SK-N-SH (cell line): ENCODE data around the gene ROPN1.

Source experiments
- CTCF ChIP-seq: fragments of 200-600 bp; sonication (generic); IDR thresholded peaks from 2 replicates; pipeline ENCODE4 v1.6.1; 2017; ENCODE audit warnings: antibody characterized with exemption, mild to moderate bottlenecking, moderate library complexity
- EP300 ChIP-seq, 2 experiments: IDR thresholded peaks; 2 replicates each; pipeline versions ENCODE4 v1.4.0 to v1.6.1; 2012; ENCODE audit warnings: borderline replicate concordance in 1 of 2, low read depth in 1 of 2, low read length in 1 of 2
- EZH2phosphoT487 ChIP-seq: fragments of 200-600 bp; sonication (generic); IDR thresholded peaks from 2 replicates; pipeline ENCODE4 v1.6.1; 2017; ENCODE audit warnings: low read depth, mixed run types, mild to moderate bottlenecking, antibody characterized with exemption, moderate library complexity, borderline replicate concordance
- RAD21 ChIP-seq: IDR thresholded peaks from 2 replicates; pipeline ENCODE4 v1.6.1; 2012; ENCODE audit warnings: mild to moderate bottlenecking, low read length
- RFX5 ChIP-seq: IDR thresholded peaks from 2 replicates; pipeline ENCODE4 v1.6.1; 2012; ENCODE audit warnings: mild to moderate bottlenecking, improper control_type of control experiment, low read length
- SMC3 ChIP-seq: IDR thresholded peaks from 2 replicates; pipeline ENCODE4 v1.6.1; 2012; ENCODE audit warnings: low read depth, low read length, improper control_type of control experiment
- TAF1 ChIP-seq: IDR thresholded peaks from 2 replicates; pipeline ENCODE4 v1.6.1; 2012; ENCODE audit warnings: low read depth, mild to moderate bottlenecking, low read length, moderate library complexity, borderline replicate concordance
- TEAD4 ChIP-seq: IDR thresholded peaks from 2 replicates; pipeline ENCODE4 v1.4.0; 2012; ENCODE audit warnings: mild to moderate bottlenecking, borderline replicate concordance; ENCODE audit not compliant: insufficient read depth
- ZBTB33 ChIP-seq: IDR thresholded peaks from 2 replicates; pipeline ENCODE4 v1.4.0; 2012; ENCODE audit warnings: low read depth, borderline replicate concordance
- TF ChIP-seq, protein P1 (sequence below): IDR thresholded peaks from 2 replicates; pipeline ENCODE4 v1.4.0; 2012; ENCODE audit warnings: low read depth

DNA sequence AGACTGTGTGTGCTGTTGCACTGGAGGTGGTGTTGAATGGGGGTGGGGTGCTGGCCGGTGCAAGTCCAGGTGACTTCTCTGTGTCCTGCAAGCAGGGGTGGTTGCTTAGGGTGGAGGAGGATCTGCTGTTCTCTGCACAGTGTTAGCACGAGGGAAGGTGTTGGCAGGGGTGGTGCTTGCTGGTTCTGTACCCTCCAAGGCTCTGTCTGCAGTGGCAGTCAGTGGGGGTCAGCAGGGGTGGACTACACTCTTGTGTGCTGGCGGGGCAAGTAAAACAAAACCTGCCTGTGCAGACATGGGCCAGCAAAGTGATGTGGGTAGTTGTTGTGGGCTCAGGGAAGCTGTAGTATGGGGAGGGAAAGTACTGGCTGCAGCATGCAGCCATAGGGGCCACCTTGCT, 5.5 kb downstream of the ROPN1 start:
- TF ChIP-seq CTCF = no peak
- no peak for TF ChIP-seq TEAD4
- no peak for TF ChIP-seq ZBTB33
- TF ChIP-seq, protein P1, sequence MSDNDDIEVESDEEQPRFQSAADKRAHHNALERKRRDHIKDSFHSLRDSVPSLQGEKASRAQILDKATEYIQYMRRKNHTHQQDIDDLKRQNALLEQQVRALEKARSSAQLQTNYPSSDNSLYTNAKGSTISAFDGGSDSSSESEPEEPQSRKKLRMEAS = no peak
- TF ChIP-seq RAD21 = no peak
- TF ChIP-seq RFX5 = no peak
- no peak for TF ChIP-seq SMC3
- no peak for TF ChIP-seq TAF1
- TF ChIP-seq EP300 (IDR thresholded peaks at IDR 0.05; ENCODE audit: borderline replicate concordance in 1 of 2, low read depth in 1 of 2, low read length in 1 of 2) = no peak
- no peak for TF ChIP-seq EZH2phosphoT487
